ENCODE data around the gene SMOC2.

SMOC2 gene

GRCh38 chr6:168550326-168550725 lies 109.3 kb downstream of the SMOC2 start:
- Histone ChIP-seq H3K36me3 (no peaks in the 10 kb centered on the region), H3K4me3 (ENCODE audit: low read depth, low read length) (no peak overlapping the region), H3K4me1 (no peaks in the 10 kb centered on the region), H3K9me3 (no peaks in the 10 kb centered on the region), H3K27me3 (no peaks in the 10 kb centered on the region)
- no peak for TF ChIP-seq CTCF (IDR thresholded peaks at IDR 0.05; ENCODE audit: low read depth, low read length)
- DNase-seq: peak; percentile 27

- no peak for DNase-seq
- Histone ChIP-seq H3K36me3 (no peaks in the 10 kb centered on the region), H3K9me3 (no peaks in the 10 kb centered on the region), H3K4me3 (ENCODE audit: low read depth, low read length) (no peak overlapping the region), H3K27me3 (no peaks in the 10 kb centered on the region), H3K4me1 (no peaks in the 10 kb centered on the region)
- no peak for TF ChIP-seq CTCF (IDR thresholded peaks at IDR 0.05; ENCODE audit: low read depth, low read length)
Observed at GRCh38 chr6:168554472-168554871, 113.5 kb downstream of the SMOC2 start.

- no peaks in the 10 kb centered on the region for H3K4me1 ChIP-seq
- no peak overlapping the region for H3K4me3 ChIP-seq (ENCODE audit: low read depth, low read length)
- no peaks in the 10 kb centered on the region for H3K9me3 ChIP-seq
- no peak for DNase-seq
- no peaks in the 10 kb centered on the region for H3K36me3 ChIP-seq
- no peaks in the 10 kb centered on the region for H3K27me3 ChIP-seq
- no peak for TF ChIP-seq CTCF (IDR thresholded peaks at IDR 0.05; ENCODE audit: low read depth, low read length)
Observed at GRCh38 chr6:168554898-168555617, 114.1 kb downstream of the SMOC2 start.

- Histone ChIP-seq H3K4me1 (no peaks in the 10 kb centered on the region), H3K9me3 (no peaks in the 10 kb centered on the region), H3K36me3 (no peaks in the 10 kb centered on the region), H3K27me3 (no peaks in the 10 kb centered on the region), H3K4me3 (ENCODE audit: low read depth, low read length) (no peak overlapping the region)
- no peak for TF ChIP-seq CTCF (IDR thresholded peaks at IDR 0.05; ENCODE audit: low read depth, low read length)
- no peak for DNase-seq
Observed at GRCh38 chr6:168555618-168556273, 114.8 kb downstream of the SMOC2 start.

- H3K4me1 ChIP-seq: no peaks in the 10 kb centered on the region
- H3K9me3 ChIP-seq: no peaks in the 10 kb centered on the region
- no peaks in the 10 kb centered on the region for H3K36me3 ChIP-seq
- DNase-seq: no peak
- no peak for TF ChIP-seq CTCF (IDR thresholded peaks at IDR 0.05; ENCODE audit: low read depth, low read length)
- H3K4me3 ChIP-seq (ENCODE audit: low read depth, low read length): no peak overlapping the region
- H3K27me3 ChIP-seq: no peaks in the 10 kb centered on the region
Observed at GRCh38 chr6:168557512-168557911, 116.5 kb downstream of the SMOC2 start.

- no peak for TF ChIP-seq CTCF (IDR thresholded peaks at IDR 0.05; ENCODE audit: low read depth, low read length)
Observed at GRCh38 chr6:168558686-168559085, 117.7 kb downstream of the SMOC2 start.

More at GRCh38 chr6:168558686-168559085, 117.7 kb downstream of the SMOC2 start:
- Histone ChIP-seq H3K36me3 (no peaks in the 10 kb centered on the region), H3K27me3 (no peaks in the 10 kb centered on the region), H3K4me1 (no peaks in the 10 kb centered on the region), H3K4me3 (ENCODE audit: low read depth, low read length) (no peak overlapping the region), H3K9me3 (no peaks in the 10 kb centered on the region)
- no peak for DNase-seq

All from BE2C (cell line).